Fibroblast of mammary gland (primary cell): ENCODE data around the gene SMS.
"Not testable (repeated sequence)": the region's sequence is repeated elsewhere in the genome, so short reads cannot be mapped to it uniquely, and the experiment has no call there.

Experiments
- DNase-seq: peaks from one replicate; pipeline ENCODE4 v3.0.0-alpha.2; 2010; ENCODE audit warnings: low read depth
- H3K4me3 ChIP-seq: 2 replicates; pipeline ENCODE4 v1.5.1; 2011; ENCODE audit warnings: low read depth, mild to moderate bottlenecking, low read length, moderate library complexity; ENCODE audit not compliant: control insufficient read depth
- TF ChIP-seq, protein P1 (sequence below): conservative IDR thresholded peaks from 2 replicates; pipeline ENCODE4 v1.5.1; 2011; ENCODE audit warnings: low read depth, low read length, inconsistent platforms; ENCODE audit not compliant: control insufficient read depth, insufficient read depth

The SMS gene

DNA sequence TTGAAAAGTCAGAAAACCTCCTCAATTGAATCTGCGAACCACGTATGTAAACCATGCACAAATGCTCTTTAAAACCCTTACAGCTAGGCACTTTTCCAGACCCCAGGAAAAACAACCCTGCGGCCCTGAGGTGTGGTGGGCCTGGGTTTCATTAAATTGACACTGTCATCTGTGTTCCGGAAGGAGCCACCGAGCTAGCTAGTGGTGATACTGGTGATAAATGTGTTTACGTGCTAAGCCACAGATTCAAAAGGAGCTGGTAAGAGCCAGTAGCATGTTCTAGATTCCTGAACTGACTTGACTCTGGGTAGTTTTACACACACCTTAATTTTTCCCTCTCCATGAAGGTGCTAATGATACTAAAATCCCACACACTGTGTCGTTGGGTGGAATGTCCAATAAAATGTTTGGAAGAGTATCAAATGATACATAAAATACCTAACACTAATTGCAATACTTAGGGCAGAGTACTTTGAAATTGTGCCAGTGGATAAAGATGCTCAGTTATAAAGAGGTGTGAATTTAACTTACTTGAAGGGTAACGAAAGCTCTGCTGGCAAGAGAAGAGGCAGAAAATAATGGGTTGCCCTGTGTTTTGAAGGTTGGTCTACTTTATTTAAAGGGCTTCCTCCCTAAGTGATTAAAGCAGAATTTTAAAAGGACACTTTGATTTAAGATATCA is 8.5 kb downstream of the SMS start:
- no peak for DNase-seq
- TF ChIP-seq, protein P1, sequence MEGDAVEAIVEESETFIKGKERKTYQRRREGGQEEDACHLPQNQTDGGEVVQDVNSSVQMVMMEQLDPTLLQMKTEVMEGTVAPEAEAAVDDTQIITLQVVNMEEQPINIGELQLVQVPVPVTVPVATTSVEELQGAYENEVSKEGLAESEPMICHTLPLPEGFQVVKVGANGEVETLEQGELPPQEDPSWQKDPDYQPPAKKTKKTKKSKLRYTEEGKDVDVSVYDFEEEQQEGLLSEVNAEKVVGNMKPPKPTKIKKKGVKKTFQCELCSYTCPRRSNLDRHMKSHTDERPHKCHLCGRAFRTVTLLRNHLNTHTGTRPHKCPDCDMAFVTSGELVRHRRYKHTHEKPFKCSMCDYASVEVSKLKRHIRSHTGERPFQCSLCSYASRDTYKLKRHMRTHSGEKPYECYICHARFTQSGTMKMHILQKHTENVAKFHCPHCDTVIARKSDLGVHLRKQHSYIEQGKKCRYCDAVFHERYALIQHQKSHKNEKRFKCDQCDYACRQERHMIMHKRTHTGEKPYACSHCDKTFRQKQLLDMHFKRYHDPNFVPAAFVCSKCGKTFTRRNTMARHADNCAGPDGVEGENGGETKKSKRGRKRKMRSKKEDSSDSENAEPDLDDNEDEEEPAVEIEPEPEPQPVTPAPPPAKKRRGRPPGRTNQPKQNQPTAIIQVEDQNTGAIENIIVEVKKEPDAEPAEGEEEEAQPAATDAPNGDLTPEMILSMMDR = no peak
- no peak overlapping the region for H3K4me3 ChIP-seq

DNA sequence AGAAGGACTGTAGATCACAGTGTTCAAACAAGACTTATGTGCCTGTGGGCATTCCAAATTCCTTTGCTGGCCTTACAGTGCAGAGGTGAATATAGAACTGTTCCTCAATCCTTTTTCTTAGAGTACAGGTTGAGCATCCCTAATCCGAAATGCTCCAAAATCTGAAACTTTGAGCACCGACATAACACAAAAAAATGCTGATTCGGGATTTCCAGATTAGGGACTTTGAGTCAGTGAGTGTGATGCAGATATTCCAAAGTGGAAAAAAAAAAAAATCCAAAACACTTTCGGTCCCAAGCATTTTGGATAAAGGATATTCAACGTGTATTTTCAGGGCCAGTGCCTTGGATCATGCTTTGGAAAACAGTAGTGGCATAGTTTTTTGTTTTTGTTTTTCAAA is 9.2 kb downstream of the SMS start:
- no peak for DNase-seq
- TF ChIP-seq, protein P1 = no peak
- no peak overlapping the region for H3K4me3 ChIP-seq

DNA sequence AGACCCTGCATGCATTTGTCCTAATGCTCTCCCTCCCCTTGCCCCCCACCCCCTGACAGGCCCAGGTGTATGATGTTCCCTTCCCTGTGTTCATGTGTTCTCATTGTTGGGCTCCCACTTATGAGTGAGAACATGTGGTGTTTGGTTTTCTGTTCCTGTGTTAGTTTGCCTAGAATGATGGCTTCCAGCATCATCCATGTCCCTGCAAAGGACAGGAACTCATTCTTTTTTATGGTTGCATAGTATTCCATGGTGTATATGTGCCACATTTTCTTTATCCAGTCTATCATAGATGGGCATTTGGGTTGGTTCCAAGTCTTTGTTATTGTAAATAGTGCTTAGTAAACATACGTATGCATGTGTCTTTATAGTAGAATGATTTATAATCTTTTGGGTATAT is 10.0 kb downstream of the SMS start:
- not testable (repeated sequence) for H3K4me3 ChIP-seq, DNase-seq

DNA sequence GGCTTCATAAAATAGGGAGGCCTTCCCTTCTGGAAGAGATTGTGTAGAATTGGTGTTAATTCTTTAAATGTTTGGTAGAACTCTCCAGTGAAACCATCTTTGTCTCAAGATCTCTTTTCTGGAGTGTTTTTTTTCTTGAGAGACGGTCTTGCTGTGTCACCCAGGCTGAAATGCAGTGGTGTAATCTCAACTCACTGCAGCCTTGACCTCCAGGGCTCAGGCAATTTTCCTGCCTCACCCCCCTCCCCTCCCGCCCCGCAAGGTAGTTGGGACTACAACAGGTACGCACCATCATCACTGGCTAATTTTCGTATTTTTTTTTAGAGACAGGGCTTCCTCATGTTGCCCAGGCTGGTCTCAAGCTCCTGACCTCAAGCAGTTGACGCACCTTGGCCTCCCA is 12.1 kb downstream of the SMS start:
- TF ChIP-seq, protein P1 = no peak
- H3K4me3 ChIP-seq = no peak overlapping the region
- DNase-seq = no peak

DNA sequence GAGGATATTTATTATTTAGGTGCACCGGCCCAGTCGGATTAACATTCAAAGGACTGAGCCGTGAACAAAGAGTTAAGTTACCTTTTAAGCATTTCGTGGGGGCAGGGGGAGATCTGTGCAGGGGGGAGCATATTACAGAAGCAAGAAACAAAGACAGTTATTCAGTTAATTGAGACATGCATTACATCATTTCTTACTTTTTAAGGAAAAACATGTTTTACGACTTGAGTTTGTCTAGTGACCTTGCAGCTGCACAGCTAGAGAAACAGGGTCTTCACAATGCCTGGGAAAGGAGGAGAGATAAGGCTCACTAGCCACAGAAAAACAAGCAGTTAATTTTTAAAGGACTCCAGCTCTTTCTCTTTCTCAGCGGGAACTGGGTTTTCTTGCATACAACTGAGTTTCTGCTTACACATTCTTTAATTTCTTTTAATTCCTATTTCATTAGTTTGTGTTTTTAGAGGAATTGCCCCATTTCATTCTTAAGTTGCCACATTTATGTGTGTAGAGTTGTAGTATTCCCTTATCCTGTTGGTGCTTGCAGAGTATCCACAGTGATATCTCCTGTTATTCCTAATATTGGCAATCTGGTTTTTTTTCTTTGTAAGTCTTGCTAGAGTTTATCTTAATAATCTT is 12.8 kb downstream of the SMS start:
- H3K4me3 ChIP-seq = not testable (repeated sequence)

DNA sequence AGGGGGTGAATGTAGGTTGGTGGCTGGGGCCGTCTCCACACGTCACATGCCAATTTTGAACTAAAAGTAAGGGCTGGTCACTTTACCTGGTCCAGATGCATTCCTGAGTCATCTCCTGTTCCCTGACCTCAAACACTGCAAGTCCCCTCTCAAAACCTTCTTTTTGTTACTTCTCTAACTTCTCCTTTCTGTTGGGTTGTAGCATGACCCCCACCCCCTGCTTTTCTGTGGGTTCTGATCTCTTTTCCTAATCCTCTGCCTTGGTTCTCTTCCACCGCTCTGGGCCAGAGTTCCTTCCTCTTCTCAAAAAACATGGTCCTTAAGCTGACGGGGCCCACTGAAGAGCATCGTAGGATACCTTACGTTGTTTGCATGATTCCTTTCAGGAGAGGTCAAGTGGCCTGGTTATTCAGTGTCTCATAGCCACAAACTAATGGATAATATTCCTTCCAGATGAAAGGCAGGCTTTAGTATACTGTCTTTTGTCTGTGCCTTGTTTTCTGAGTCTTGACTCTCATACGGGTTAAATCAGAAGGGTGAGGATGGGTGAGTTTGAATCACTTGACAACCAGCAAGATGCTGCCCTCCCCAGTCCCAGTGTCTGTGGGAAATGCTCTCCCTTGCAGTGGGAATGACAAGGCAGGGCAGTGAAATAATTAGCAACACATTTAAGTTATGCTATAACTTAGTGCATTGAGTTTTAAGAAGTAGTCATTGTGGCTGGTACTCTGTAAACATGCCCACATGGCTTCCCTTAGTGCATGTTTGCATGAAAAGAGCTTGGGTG is 15.1 kb downstream of the SMS start:
- TF ChIP-seq, protein P1 = no peak
- no peak overlapping the region for H3K4me3 ChIP-seq
- peak; percentile 42 for DNase-seq

More for the DNA sequence above, 12.8 kb downstream of the SMS start:
- not testable (repeated sequence) for DNase-seq

DNA sequence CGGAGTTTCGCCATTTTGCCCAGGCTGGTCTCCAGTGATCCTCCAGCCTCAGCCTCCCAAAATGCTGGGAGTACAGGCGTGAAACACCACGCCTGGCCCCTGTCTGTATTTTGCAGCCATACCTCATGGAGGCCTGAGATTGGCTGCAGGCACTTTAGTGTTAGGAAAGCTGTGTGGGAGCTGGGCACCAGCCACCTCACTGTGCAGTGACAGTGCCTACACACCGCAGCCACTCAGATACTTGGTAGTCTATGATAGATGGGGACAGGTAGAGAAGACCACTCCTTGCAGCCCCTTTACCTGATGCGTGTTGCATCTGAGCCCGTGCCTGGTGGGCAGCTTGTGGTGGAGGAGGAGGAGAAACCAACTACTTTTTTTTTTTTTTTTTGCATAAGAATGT is 16.3 kb downstream of the SMS start:
- TF ChIP-seq, protein P1 = no peak
- DNase-seq = no peak
- H3K4me3 ChIP-seq = no peak overlapping the region

DNA sequence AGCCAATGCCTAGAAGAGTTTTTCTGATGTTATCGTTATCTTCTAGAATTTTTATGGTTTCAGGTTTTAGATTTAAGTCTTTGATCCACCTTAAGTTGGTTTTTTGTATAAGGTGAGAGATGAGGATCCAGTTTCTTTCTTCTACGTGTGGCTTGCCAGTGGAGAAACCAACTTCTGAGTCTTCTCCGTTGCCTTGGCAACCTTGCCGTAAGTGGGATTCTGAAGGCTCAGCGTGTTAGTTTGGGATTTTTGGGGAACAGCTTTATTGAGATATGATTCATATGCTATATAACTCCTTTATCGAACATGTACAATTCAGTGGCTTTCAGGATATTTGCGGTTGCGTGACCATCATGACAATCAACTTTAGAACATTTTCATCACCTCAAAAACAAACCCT is 17.7 kb downstream of the SMS start:
- H3K4me3 ChIP-seq = no peak overlapping the region
- no peak for DNase-seq
- TF ChIP-seq, protein P1 = no peak
